ENCODE data around the gene MYOD1.

Gene MYOD1

GRCh38 chr11:17694494-17695110 is 24.8 kb upstream of the MYOD1 start:
- TF ChIP-seq CTCF (IDR thresholded peaks at IDR 0.05; ENCODE audit: insufficient read depth, missing control alignments), result no peak
- no peak for FAIRE-seq
- no peak for DNase-seq (ENCODE audit: insufficient read length, low spot score)

- no peak for TF ChIP-seq CTCF (IDR thresholded peaks at IDR 0.05; ENCODE audit: insufficient read depth, missing control alignments)
- no peak for FAIRE-seq
- no peak for DNase-seq (ENCODE audit: insufficient read length, low spot score)
Observed at GRCh38 chr11:17695454-17696441, 23.6 kb upstream of the MYOD1 start.

GRCh38 chr11:17696741-17697140 is 22.6 kb upstream of the MYOD1 start:
- no peak for FAIRE-seq
- TF ChIP-seq CTCF (IDR thresholded peaks at IDR 0.05; ENCODE audit: insufficient read depth, missing control alignments), result no peak
- no peak for DNase-seq (ENCODE audit: insufficient read length, low spot score)

GRCh38 chr11:17697175-17697949 is 22.0 kb upstream of the MYOD1 start:
- no peak for DNase-seq (ENCODE audit: insufficient read length, low spot score)
- no peak for FAIRE-seq
- no peak for TF ChIP-seq CTCF (IDR thresholded peaks at IDR 0.05; ENCODE audit: insufficient read depth, missing control alignments)

- DNase-seq (ENCODE audit: insufficient read length, low spot score) (no peak), FAIRE-seq (no peak)
- no peak for TF ChIP-seq CTCF (IDR thresholded peaks at IDR 0.05; ENCODE audit: insufficient read depth, missing control alignments)
Observed at GRCh38 chr11:17699147-17700114, 19.9 kb upstream of the MYOD1 start.

GRCh38 chr11:17700991-17701390 is 18.4 kb upstream of the MYOD1 start:
- DNase-seq (ENCODE audit: insufficient read length, low spot score), result no peak
- TF ChIP-seq CTCF (IDR thresholded peaks at IDR 0.05; ENCODE audit: insufficient read depth, missing control alignments), result no peak

More at GRCh38 chr11:17700991-17701390, 18.4 kb upstream of the MYOD1 start:
- no peak for FAIRE-seq
